Endothelial cell of umbilical vein (primary cell): ENCODE data around the gene ZNF816. TPM values are rescaled to one million over a fixed set of nuclear protein-coding genes. Genes with fewer than 3 reads are reported as not detected.

Experiments used
- BruUV-seq: library from RNA; stranded (reverse); fragments of 400-500 nt; replicated peaks from 2 replicates; lab custom pipeline; 2021; lab: Mats Ljungman, UMichigan
- CTCF ChIA-PET: fragments of 300-600, 350-600 bp; sonication (Branson Sonifier 250); formaldehyde crosslinking; loops from one replicate; lab custom pipeline; 2021; ENCODE audit warnings: antibody characterized with exemption, inconsistent platforms; lab: Charles Lee
- POLR2A ChIA-PET: fragments of 300-600, 350-600 bp; sonication (Branson Sonifier 250); formaldehyde crosslinking; loops from one replicate; lab custom pipeline; 2021; ENCODE audit warnings: antibody characterized with exemption, inconsistent platforms; lab: Charles Lee
- DNase-seq: peaks from one replicate; pipeline ENCODE4 v3.0.0-alpha.2; 2011; ENCODE audit warnings: low read depth, low spot score
- FAIRE-seq: peaks from 2 replicates; lab custom pipeline; 2011; peaks lifted over from hg19 to GRCh38; lab: Jason Lieb, UNC
- H2AFZ ChIP-seq: 2 replicates; pipeline ENCODE4 v1.6.0; 2012; ENCODE audit warnings: low read depth, low read length, control low read depth, inconsistent platforms
- H3K27ac ChIP-seq: 2 replicates; pipeline ENCODE4 v1.5.1; 2011; ENCODE audit warnings: low read depth, mild to moderate bottlenecking, control low read depth, low read length, moderate library complexity; ENCODE audit not compliant: insufficient read depth
- H3K27me3 ChIP-seq, 2 experiments: 2 replicates each; pipeline versions ENCODE4 v1.6.0 to v1.6.1; 2011; ENCODE audit warnings: low read length in 2 of 2, mixed read lengths in 1 of 2; ENCODE audit not compliant: control insufficient read depth in 2 of 2, insufficient read depth in 2 of 2
- H3K36me3 ChIP-seq, 2 experiments: 2 replicates in 1 of 2; 3 replicates in 1 of 2; pipeline ENCODE4 v1.5.1; 2011; ENCODE audit warnings: low read length in 2 of 2, mild to moderate bottlenecking in 1 of 2, moderate library complexity in 1 of 2; ENCODE audit not compliant: control insufficient read depth in 2 of 2, insufficient read depth in 2 of 2; ENCODE audit errors: extremely low read depth in 1 of 2
- H3K4me1 ChIP-seq: 3 replicates; pipeline ENCODE4 v1.5.1; 2011; ENCODE audit warnings: mild to moderate bottlenecking, low read length; ENCODE audit not compliant: control insufficient read depth, insufficient read depth; ENCODE audit errors: extremely low read depth
- H3K4me2 ChIP-seq: 2 replicates; pipeline ENCODE4 v1.6.1; 2011; ENCODE audit warnings: low read length, control low read depth, mixed read lengths; ENCODE audit not compliant: insufficient read depth
- H3K4me3 ChIP-seq, 3 experiments: fragments of 200-600 bp in 1 of 3; sonication (generic), shearing (Covaris generic) in 1 of 3; replicated peaks in 1 of 3; 2 replicates each; pipeline ENCODE4 v1.5.1; 2011 to 2016; ENCODE audit warnings: control low read depth in 3 of 3, low read length in 3 of 3, mild to moderate bottlenecking in 2 of 3, inconsistent platforms in 1 of 3, low read depth in 1 of 3, moderate library complexity in 1 of 3; ENCODE audit not compliant: insufficient read depth in 1 of 3
- H3K79me2 ChIP-seq: 2 replicates; pipeline ENCODE4 v1.6.0; 2012; ENCODE audit warnings: low read length, inconsistent platforms; ENCODE audit not compliant: control insufficient read depth, insufficient read depth
- H3K9ac ChIP-seq: replicated peaks from 2 replicates; pipeline ENCODE3; 2011; ENCODE audit warnings: low read length, control low read depth; ENCODE audit not compliant: insufficient read depth; ENCODE audit errors: extremely low read depth
- H3K9me1 ChIP-seq: replicated peaks from 3 replicates; pipeline ENCODE4 v1.6.0; 2011; ENCODE audit warnings: mild to moderate bottlenecking, low read length; ENCODE audit not compliant: control insufficient read depth, insufficient read depth; ENCODE audit errors: extremely low read depth
- H3K9me3 ChIP-seq: replicated peaks from 2 replicates; pipeline ENCODE4 v1.5.1; 2012; ENCODE audit warnings: low read length, inconsistent platforms; ENCODE audit not compliant: control insufficient read depth, insufficient read depth
- H4K20me1 ChIP-seq: replicated peaks from 2 replicates; pipeline ENCODE3; 2011; ENCODE audit warnings: mild to moderate bottlenecking, low read length; ENCODE audit not compliant: control insufficient read depth, insufficient read depth; ENCODE audit errors: extremely low read depth
- CTCF ChIP-seq, 2 donors: IDR thresholded peaks; 1 replicate in 1 of 2; 2 replicates in 1 of 2; pipeline ENCODE4 v1.5.1; 2011; ENCODE audit warnings: low read length in 2 of 2, mild to moderate bottlenecking in 2 of 2, moderate library complexity in 2 of 2, control low read depth in 1 of 2, inconsistent platforms in 1 of 2, low read depth in 1 of 2; ENCODE audit not compliant: insufficient read depth in 1 of 2; ENCODE audit errors: extremely low read depth in 1 of 2
- EZH2 ChIP-seq: IDR thresholded peaks from 2 replicates; pipeline ENCODE4 v1.6.1; 2012; ENCODE audit warnings: borderline replicate concordance, low read depth, mild to moderate bottlenecking, moderate library complexity, low read length, inconsistent platforms; ENCODE audit not compliant: severe bottlenecking
- FOS ChIP-seq: IDR thresholded peaks from 2 replicates; pipeline ENCODE4 v1.6.1; 2011; ENCODE audit warnings: mild to moderate bottlenecking, low read length, moderate library complexity, borderline replicate concordance; ENCODE audit not compliant: insufficient read depth
- GATA2 ChIP-seq: IDR thresholded peaks from 2 replicates; pipeline ENCODE4 v1.7.0; 2011; ENCODE audit warnings: low read depth, mild to moderate bottlenecking, moderate library complexity, mixed read lengths, low read length; ENCODE audit not compliant: insufficient read length, insufficient read depth
- JUN ChIP-seq: IDR thresholded peaks from 2 replicates; pipeline ENCODE4 v1.6.1; 2011; ENCODE audit warnings: borderline replicate concordance, low read depth; ENCODE audit not compliant: insufficient read length, insufficient read depth
- MAX ChIP-seq: IDR thresholded peaks from 2 replicates; pipeline ENCODE4 v1.6.1; 2011; ENCODE audit not compliant: insufficient read depth, insufficient read length
- MYC ChIP-seq: IDR thresholded peaks from one replicate; pipeline ENCODE4 v1.6.1; 2011; ENCODE audit warnings: mild to moderate bottlenecking, low read depth, low read length
- POLR2A ChIP-seq: IDR thresholded peaks from 2 replicates; pipeline ENCODE4 v1.6.1; 2012; ENCODE audit warnings: low read depth, mild to moderate bottlenecking, control low read depth, low read length
- POLR2AphosphoS5 ChIP-seq: IDR thresholded peaks from 2 replicates; pipeline ENCODE4 v1.6.1; 2012; ENCODE audit warnings: low read depth, mild to moderate bottlenecking, control low read depth, low read length, moderate library complexity; ENCODE audit not compliant: insufficient read depth
- dilution Hi-C: fragments of 300-500 bp; cut with MboI; formaldehyde crosslinking; loops from one replicate; pipeline ENCODE4 v1.15.0; 2019; ENCODE audit warnings: low sequenced_read_pairs; ENCODE audit not compliant: extremely low pct_ligation_motif_present
- intact Hi-C: fragments of 100-400 bp; cut with micrococcal nuclease; formaldehyde crosslinking; loops from one replicate; pipeline ENCODE4 v1.10.0; 2022
- polyA plus RNA-seq, 4 experiments: library from polyadenylated mRNA; depleted of rRNA in 3 of 4; stranded (reverse) in 3 of 4; unstranded in 1 of 4; fragments of >200 nt; gene quantifications; 2 replicates each; pipeline versions ENCODE4 v1.2.1 to v1.2.3, GENCODE V29; 2011 to 2012; ENCODE audit warnings: missing spikeins in 1 of 4
- total RNA-seq: library from RNA; stranded (reverse); gene quantifications from 2 replicates; pipeline ENCODE4 v1.2.3, GENCODE V29; 2021

ZNF816 gene
- total and polyA plus RNA-seq, 2 donors (not counting 3 experiments of a cell fraction or from before 2014, with no cell fraction given), result 1.8 to 4.9 TPM

DNA sequence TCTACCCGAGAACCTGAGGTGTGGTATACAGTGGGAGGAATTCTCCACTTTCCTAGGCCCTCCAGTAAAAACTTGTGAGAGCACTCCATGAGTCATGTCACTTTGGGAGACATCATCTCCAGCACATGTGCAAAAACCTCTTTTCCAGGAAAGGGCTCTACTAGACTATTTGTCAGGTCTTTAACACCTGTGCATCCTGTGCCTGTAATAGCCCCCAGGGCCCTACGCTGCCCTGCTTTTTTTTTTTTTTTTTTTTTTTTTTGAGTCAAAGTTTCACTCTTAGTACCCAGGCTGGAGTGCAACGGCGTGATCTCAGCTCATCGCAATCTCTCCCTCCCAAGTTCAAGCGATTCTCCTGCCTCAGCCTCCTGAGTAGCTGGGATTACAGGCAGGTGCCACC, 49.3 kb upstream of the ZNF816 start:
- H3K27ac ChIP-seq, result no peak overlapping the region
- TF ChIP-seq POLR2A, result no peak
- TF ChIP-seq FOS, result no peak
- TF ChIP-seq JUN, result no peak
- no peak for TF ChIP-seq MAX
- no peak for TF ChIP-seq MYC
- no peak for TF ChIP-seq EZH2
- TF ChIP-seq POLR2AphosphoS5, result no peak
- TF ChIP-seq CTCF (IDR thresholded peaks at IDR 0.05; ENCODE audit: extremely low read depth in 1 of 2, insufficient read depth in 1 of 2, low read depth in 1 of 2, low read length in 2 of 2), result no peak
- no peak for TF ChIP-seq GATA2
- DNase-seq (no peak), FAIRE-seq (no peak)
- H3K27me3 ChIP-seq, result no peaks in the 10 kb centered on the region
- dilution Hi-C loops (no loop called here), intact Hi-C loops (no loop called here)
- BruUV-seq, result no TSS peak
- no peaks in the 10 kb centered on the region for H3K9me3 ChIP-seq
- H3K4me3 ChIP-seq, result no peak overlapping the region
- H3K4me2 ChIP-seq, result no peak overlapping the region
- no peaks in the 10 kb centered on the region for H4K20me1 ChIP-seq
- ChIA-PET POLR2A (no interaction called here), CTCF (no interaction called here)
- no peaks in the 10 kb centered on the region for H3K36me3 ChIP-seq
- H3K9ac ChIP-seq, result no peak overlapping the region
- H3K79me2 ChIP-seq, result no peaks in the 10 kb centered on the region
- no peaks in the 10 kb centered on the region for H3K9me1 ChIP-seq
- H3K4me1 ChIP-seq, result no peaks in the 10 kb centered on the region
- no peak overlapping the region for H2AFZ ChIP-seq
